ENCODE measurements around the gene GCLC.
"Not testable (repeated sequence)": the region's sequence is repeated elsewhere in the genome, so short reads cannot be mapped to it uniquely, and the experiment has no call there.

Gene GCLC

DNA sequence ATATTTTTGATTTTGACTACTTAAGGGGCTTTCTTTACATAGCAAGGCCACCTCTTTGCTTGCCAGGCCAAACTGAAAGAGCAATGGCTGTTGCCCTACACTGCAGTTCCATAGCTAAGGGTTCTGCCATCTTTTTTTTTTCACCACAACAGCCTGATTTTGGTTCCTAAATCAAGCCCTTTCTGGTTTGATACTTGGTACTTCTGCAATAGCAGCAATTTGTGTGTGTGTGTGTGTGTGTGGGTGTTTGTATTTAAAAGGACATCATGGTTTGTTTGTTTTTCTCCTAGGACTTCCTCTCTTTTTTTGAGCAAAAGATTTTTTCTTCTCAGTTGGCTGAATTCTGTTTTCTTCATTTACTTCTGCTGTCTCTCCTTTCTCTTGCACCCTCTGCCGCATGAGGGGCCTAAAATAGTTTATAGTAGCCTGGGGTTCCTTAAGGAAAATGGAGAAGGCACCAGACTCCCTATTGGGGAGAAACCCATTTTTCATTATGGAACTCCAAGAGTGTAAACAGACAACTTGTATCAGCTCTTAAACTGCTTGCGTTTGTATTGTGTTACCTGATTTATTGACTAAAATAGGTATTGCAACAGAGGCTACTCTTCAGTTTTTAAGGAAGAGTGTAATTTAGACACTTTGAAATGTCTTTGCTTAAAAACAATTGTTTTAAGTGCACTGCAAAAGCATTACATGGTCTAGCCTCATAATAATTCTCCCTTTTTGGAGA is 12.2 kb upstream of the GCLC start:
- DNase-seq (ENCODE audit: low read depth): no peak

DNA sequence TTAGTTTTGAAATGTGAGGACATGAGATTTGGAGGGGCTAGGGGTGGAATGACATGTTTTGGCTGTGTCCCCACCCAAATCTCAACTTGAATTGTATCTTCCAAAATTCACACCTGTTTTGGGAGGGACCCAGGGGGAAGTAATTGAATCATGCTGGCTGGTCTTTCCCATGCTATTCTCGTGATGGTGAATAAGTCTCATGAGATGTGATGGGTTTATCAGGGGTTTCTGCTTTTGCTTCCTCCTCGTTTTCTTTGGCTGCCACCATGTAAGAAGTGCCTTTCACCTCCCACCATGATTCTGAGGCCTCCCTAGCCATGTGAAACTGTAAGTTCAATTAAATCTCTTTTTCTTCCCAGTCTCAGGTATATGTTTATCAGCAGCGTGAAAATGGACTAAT is 8.7 kb upstream of the GCLC start:
- not testable (repeated sequence) for DNase-seq (ENCODE audit: low read depth)

DNA sequence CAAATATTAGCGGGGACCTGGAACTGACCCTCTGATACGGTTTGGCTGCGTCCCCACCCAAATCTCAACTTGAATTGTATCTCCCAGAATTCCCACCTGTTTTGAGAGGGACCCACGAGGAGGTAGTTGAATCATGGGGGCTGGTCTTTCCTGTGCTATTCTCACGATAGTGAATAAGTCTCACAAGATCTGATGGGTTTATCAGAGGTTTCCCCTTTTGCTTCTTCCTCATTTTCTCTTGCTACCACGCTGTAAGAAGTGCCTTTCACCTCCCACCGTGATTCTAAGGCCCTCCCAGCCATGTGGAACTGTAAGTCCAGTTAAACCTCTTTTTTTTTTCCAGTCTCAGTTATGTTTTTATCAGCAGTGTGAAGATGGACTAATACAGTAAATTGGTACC is 6.8 kb upstream of the GCLC start:
- not testable (repeated sequence) for DNase-seq (ENCODE audit: low read depth)

DNA sequence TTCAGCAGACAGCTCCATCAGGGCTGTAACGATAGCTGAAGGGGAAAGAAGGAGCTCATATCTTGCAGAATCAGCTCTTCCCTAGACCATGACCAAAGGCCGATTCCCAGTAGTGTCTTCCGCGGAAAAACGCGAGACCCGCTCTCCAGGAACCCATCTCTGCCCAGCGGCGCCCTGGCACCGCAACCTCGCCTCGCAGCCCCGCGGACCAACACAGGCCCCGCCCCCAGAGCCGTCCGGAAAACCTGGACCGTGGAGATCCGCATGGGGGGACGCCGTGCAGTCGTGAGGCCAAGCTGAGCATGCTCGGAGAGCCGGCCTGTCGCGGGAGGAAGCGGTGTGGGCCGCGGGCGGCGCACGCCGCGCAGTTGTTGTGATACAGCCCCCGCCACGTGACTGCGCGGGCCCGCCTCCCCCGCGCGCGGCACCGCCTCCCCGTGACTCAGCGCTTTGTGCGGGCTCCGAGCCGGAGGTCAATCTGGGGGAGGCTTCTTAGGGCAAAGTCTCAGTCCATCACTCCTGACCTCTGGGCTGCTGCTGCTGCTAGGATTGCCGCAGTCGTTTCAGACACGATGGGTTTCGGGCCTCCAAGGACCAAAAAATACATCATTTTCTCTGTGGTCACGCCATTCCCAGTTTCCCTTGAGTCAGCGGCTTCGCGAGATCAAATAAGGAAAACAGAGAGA is 3.1 kb upstream of the GCLC start:
- peak; percentile 93 for DNase-seq (ENCODE audit: low read depth)

DNA sequence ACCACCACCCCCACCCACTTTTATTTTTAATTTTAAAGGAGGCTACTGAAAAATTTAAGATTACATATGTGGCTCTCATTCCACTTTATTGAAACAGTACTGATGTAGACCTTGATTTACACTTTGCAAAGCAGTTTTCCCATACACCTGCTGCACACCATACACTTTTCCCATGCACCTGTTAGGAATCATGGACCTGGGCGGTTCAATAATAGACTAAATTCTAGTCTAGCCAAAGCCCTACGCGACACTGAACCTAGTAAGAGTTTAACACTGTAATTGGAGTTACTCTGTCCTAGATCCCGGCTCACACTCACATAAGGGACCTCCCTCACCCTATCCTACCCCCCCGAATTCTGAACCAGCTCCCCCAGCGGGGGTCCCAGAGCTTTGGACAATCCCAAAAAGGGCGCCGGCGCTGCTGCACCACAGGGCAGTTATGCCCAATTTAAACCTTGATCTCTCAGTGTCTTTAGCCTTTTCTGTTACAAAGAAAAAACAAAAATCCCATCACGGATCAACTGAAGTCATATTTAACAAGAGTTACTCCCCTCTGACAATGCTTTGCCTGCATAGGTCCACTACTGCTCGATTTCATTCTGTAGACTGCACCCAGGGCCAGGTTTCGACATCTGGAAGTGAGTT is 2.4 kb upstream of the GCLC start:
- DNase-seq (ENCODE audit: low read depth): no peak

DNA sequence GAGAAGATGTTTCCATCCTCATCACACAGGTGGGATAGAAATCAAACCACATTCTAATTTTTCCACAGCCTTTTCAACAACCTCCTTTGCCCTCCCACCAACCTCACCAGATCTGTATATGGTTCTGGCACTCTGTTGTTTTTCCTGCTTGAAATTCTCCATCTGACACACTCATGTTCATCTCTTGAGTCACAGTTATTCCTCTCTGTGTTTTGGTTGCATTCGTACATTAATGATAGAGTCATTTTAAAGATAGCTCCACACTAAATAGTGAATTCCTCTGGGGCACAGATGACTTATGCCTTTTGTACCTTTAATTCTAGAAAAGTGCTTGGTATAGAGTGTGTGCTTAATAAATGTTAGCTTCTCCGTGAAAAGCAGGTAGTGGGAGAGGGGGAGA is 1.4 kb upstream of the GCLC start:
- no peak for DNase-seq (ENCODE audit: low read depth)

DNA sequence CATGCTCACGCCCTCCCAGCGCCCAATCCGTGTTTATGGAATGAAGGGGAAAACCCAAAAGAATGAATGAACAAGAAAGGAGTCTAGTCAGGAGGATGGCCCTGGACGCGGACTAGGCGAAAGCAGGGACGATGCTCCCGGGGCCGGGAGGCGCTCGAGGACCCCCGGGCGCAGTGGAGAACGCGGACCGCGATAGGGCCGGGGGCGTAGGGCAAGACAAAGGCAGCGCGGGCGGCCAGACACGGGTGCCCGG is 758 bp downstream of the GCLC start:
- no peak for DNase-seq (ENCODE audit: low read depth)

DNA sequence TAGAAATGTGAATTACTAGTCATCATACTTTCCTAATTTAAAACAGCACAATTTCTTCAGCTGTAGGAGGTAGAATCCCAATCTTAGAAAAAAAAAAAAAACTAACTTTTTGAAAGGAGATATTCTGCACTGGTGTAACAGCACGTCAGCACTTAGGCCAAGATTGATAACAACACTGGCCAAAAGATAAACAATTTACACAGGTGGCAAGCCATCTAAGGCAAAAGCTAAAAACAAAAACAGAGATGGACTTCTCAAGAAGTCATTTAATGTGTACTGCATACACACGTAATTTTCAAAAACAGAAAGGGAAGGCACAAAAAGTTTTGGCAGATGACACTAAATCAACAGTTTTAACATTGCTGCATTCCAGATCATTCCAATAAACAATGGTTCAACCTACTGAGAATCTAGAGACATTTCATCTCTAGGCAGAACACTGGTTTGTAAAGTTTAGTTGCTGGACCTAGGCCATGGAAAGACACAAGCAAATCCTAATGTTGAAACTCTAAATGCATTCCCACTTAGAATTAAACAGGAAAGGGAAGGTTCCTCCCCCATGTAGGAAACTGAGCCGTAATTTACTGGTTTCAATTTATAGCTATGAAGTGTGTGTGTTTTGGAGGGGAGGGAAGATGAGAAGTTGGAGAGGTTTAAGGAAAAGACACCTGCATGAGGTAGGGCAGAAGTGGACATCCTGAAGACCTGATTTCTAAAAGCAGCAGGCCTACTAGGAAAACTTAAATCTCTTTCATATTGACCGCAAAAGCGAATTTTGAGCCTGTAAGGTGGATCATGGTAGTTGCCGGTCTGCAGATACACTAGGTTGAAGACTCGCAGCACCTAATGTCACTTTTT is 1.3 kb downstream of the GCLC start:
- no peak for DNase-seq (ENCODE audit: low read depth)

DNA sequence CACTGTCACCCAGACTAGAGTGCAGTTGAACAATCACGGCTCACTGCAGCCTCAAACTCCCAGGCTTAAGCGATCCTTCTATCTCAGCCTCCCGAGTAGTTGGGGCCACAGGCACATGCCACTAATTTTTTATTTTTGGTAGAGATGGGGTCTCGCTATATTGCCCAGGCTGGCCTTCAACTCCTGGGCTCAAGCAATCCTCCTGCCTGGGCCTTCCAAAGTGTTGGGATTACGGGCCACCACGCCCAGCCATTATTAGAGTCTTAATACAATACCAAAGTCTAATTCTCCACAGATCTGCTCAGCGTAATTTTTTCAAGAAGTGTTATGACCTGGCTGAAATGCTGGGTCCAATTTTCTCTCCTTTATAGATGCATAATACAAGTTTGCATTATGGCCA is 3.0 kb downstream of the GCLC start:
- no peak for DNase-seq (ENCODE audit: low read depth)

DNA sequence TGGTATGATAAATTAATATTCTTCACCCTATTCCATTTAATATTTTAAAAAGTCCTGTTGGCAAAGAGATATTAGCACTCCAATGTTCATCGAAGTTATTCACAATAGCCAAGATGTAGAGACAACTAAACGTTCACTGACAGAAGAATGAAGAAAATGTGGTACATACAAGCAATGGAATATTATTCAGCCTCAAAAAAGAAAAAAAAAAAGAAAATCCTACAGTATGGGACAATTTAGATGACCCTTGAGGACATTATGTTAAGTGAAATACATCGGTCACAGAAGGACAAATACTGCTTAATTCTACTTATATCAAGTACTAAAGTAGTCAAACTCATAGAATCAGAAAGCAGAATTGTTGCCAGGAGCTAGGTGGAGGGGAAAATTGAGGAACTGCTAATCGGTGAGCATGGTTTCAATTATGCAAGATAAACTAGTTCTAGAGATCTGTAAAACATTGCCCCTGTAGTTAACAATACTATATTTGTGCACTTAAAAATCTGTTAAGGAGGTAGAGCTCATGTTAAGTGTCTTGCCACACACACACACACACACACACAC is 4.7 kb downstream of the GCLC start:
- no peak for DNase-seq (ENCODE audit: low read depth)

DNA sequence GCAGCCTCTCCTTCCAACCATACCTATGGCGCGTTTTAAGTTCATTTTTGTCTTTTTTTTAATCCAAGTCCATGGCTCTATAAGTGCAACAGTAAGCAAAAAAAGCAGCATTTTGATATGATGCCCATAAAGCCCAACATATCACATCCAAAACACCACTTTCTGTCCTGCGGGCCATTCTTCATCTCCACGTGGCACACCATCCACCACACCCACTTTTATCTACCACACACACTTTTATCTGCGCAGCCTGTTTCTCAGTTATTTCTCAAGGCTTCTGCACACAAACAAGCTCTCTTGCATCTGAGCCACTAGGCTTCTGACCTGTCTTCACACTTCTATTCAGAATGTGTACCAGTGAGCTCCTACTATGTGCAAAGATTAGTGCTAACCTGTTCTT is 5.3 kb downstream of the GCLC start:
- no peak for DNase-seq (ENCODE audit: low read depth)

DNA sequence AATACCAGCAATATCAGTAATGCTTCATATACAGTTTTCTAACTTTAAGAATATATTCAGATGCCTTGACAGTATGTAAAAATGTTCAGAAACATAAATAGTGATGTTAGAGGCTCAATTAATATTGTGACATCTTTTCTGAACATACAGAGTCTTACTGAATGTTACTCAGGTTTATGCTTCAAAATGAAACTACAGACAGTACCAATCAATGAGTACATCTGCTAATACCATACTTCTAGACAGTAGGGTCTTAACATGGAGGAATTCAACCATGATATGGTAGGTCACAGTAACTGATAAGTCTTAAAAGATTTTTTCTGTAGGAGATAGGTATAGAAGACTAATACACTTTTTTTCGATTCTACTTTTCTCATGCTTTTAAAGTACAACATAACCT is 8.3 kb downstream of the GCLC start:
- DNase-seq (ENCODE audit: low read depth): no peak

DNA sequence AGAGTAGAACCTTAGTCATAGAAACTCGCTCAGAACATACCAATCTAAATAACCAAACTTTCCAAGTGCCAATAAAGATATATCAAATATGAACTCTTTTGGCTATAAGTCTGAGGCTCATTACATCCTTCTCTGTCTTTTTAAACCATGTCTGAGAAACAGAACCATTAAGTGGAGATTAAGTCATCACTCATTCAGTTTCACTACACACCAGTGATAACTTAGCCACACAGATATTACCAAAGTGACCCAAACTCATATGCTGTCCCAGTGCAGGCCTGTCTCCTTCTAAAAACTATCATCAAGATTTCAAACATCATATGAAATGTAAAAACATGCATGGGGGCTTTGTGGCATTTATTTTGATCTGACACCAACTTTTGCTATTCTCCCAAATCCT is 12.0 kb downstream of the GCLC start:
- no peak for DNase-seq (ENCODE audit: low read depth)

DNA sequence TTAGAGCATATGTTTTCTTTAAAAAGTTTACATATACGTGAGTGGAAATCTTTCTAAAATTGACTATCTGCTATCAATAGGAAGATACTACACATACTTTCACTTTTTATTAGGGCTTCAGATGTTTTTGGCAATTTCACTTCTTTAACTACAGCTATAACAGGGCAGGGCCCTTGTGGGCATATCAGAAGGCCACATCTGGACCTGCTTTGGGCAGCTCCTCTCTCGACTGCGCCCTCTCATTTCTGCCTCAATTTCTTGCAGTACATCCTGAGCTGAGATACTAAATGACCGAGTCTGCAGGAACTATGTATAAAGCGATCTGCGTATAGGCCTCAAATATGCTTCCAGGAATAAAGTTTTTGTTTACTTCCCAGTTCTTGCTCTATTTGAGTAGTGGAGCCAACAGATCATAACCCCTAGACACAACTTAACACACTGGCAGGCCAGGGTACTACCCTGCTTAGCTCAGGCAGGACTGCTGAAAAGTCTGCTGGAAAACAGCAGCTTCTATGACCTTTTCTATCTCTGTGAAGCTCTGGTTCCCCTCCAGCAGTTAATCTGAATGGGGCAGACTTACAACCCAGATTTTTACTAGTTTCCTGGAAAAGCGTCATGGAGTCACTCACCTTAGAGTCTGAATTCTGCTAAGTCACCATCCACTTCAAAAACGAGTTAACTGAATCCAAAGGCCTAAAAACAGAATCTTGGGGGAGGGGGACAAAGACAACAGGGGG is 12.7 kb downstream of the GCLC start:
- no peak for DNase-seq (ENCODE audit: low read depth)

DNA sequence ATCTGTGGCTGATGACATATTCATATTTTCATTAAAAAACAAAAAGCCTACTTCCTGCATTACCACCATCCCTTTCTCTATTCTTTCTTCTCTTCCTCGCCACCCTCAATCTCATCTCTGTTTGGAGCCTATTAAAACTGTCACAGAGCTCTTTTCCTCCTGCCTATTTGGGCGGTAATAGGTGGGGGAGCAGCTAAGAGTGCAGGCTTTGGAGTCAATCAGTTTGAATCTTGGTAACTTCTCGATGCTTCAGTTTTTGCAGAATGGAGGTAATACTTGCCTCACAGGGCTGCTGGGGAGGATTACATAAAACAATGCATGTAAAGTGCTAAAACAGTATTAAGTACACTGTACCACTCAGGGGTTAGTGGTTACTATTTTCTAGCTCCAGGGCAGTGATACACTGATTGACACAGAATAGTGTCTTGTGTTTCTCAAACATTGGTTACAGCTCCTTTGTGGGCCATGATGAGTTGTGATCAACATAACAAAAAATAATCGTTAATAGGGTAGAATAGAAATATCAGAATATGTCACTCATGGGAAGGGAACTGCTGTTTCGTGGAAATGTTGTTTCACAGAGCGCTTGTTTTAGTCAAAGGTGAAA is 14.0 kb downstream of the GCLC start:
- no peak for DNase-seq (ENCODE audit: low read depth)

DNA sequence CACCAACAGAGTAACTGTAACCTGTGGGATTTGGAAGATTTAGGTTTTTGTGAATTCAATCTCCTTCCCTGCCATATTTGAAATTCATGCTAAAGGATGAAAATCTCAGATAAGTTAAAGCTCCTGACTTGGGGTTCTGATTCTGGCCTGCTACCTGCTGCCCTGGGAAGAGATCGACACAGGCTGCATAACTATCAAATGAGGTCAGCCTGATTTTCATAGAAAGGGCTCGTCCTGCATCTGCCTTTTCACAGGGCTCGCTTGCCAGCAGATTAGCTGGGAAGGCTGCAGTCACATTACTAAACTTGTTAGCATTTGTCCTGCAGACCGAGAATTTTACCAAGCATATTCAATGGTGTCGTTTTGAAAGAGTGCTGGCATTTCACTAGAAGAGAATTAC is 14.6 kb downstream of the GCLC start:
- no peak for DNase-seq (ENCODE audit: low read depth)

DNA sequence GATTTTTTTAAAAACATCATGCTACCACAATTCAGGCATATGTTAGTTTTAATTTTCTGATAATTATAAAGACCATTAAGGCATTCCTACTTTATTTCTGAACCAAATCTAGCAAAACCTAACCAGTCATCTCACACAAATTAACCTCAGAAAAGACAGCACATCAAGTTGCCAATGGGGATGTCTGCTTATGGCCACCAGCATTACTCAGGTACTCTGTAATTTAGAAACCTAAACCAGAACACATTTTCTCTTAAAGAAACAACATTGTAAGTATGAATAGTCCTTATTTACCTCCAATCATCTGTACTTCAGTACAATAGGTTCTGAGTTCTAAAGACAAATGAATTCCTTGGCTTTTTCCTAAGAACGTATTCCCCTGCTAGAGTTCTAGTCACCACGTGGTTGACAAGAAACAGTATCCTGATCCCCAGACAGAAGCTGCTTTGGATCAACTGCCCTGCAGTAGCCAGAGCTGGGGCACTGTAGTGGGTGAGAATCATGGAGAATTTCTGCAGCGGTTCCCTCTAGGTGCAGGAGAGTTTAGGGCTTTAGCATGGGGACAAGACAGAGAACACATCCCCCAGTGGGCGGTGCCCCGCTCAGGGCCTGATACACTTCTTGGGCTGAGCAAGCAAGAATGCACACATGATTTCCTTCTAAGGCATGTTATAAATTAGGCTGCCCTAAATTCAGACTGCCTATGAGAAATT is 15.4 kb downstream of the GCLC start:
- DNase-seq (ENCODE audit: low read depth): no peak

DNA sequence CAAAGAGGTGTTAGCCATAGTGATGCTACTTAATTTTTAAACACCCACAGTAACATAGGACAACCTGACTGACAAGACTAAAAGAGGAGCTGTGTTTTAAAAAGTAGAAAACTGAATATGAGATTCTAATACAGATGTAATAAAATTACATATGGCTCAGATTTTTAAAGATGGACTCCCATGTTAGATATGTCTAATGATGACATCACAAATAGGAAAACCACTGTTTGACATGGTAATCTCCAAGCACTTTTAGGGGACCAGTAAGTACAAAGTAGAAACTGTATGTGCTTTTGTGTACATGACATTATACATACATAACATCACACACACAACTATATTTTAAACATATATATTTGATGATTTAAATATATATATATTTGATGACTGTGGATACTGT is 16.8 kb downstream of the GCLC start:
- DNase-seq (ENCODE audit: low read depth): no peak

DNA sequence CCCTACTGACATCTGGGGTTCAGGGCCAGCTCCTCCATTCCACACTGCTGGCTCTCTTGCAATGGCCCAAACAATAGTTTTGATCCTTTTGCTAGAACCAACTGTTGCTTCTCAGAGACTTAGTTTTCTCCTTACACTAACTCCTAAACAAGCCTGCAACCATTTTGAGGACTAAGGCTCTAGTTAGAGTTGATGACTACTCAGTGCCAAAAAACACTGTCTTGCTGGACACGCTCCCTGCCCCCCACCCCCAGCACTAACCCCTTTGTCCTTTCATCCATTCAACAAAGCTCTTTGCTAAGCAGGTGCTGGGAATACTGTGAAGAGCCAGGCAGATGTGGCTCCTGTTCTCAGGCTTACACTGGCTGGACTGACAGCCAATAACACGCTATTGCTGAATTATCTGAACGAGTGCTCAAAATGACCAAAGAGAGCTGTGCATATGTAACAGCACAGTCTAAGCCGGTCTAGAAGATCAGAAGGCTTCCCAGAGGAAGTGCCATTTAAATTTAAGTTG is 17.6 kb downstream of the GCLC start:
- DNase-seq (ENCODE audit: low read depth): no peak

DNA sequence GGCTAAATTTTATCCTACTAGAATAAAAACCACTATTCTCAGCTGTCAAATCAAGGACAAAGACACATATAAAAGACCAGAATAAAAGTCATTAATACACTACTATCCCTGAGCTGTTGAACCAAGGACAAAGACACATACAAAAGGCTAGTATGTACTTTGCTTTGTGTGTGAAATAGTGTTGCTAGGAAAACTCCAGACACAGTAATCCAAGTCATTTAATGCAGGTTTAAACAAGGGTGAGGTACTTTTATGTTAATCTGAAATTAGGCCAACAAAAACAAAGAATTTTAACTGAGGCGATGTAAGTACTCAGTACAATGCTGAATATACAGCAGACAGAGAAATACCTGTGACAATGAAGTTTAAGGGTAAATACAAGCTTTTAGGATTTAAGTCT is 18.9 kb downstream of the GCLC start:
- DNase-seq (ENCODE audit: low read depth): no peak

DNA sequence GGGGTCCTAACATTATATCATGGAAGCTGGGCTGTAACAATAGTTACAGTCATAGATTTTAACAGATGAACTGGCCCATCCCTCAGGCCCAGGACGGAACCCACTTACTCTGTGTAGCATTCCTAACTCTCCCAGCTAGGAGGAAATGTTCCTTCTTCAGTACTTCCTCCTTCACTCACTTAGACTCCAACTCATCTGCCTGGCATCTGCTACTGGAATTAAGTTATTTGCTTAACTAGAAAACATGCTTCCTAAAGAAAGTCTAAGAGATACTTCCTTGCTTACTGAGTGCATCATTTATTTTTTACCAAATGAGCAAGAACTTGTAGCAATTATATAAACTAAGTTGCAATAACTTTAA is 20.5 kb downstream of the GCLC start:
- DNase-seq (ENCODE audit: low read depth): no peak
